ENCODE measurements around the gene MMP21.

DNA sequence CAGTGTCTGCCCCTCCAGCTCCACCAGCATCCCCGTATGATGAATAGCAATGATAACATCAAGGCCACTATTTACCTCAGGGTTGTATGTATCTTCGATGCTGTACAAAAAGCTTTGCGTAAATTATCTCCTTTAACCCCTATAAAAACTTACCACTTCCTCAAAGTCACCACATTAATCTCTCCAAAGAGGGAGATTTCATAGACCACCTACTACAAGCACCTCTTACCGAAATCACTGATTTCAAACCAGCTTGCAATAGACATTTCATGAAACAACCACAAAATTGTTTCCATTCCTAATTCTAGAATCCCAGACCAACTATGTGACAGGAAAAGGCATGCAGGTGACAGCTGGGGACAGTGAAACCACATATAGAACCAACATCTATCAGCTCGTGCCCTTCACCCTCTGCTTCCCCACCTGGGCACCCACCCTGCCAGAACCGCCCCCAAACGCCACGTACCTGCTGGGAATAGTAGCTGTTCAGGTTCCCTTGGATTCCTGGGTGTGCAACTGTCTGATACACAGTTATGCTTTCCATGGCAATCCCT lies 20.1 kb upstream of the MMP21 start:
- TF ChIP-seq YY1 (IDR thresholded peaks at IDR 0.05; ENCODE audit: low read depth) = no peak
- TF ChIP-seq EGR1 (IDR thresholded peaks at IDR 0.05) = no peak
- TF ChIP-seq NFIC (IDR thresholded peaks at IDR 0.05) = no peak
- TF ChIP-seq, protein P1, sequence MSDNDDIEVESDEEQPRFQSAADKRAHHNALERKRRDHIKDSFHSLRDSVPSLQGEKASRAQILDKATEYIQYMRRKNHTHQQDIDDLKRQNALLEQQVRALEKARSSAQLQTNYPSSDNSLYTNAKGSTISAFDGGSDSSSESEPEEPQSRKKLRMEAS (IDR thresholded peaks at IDR 0.05) = no peak
- TF ChIP-seq, protein P2, sequence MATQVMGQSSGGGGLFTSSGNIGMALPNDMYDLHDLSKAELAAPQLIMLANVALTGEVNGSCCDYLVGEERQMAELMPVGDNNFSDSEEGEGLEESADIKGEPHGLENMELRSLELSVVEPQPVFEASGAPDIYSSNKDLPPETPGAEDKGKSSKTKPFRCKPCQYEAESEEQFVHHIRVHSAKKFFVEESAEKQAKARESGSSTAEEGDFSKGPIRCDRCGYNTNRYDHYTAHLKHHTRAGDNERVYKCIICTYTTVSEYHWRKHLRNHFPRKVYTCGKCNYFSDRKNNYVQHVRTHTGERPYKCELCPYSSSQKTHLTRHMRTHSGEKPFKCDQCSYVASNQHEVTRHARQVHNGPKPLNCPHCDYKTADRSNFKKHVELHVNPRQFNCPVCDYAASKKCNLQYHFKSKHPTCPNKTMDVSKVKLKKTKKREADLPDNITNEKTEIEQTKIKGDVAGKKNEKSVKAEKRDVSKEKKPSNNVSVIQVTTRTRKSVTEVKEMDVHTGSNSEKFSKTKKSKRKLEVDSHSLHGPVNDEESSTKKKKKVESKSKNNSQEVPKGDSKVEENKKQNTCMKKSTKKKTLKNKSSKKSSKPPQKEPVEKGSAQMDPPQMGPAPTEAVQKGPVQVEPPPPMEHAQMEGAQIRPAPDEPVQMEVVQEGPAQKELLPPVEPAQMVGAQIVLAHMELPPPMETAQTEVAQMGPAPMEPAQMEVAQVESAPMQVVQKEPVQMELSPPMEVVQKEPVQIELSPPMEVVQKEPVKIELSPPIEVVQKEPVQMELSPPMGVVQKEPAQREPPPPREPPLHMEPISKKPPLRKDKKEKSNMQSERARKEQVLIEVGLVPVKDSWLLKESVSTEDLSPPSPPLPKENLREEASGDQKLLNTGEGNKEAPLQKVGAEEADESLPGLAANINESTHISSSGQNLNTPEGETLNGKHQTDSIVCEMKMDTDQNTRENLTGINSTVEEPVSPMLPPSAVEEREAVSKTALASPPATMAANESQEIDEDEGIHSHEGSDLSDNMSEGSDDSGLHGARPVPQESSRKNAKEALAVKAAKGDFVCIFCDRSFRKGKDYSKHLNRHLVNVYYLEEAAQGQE (IDR thresholded peaks at IDR 0.05; ENCODE audit: low read depth) = no peak
- no peak for TF ChIP-seq TEAD4 (IDR thresholded peaks at IDR 0.05)
